MM.1S (cell line): ENCODE measurements around the gene BPIFA3.

ENCODE experiments used
- DNase-seq: peaks from one replicate; pipeline ENCODE4 v3.0.0-alpha.2; 2015
- H2AFZ ChIP-seq: fragments of 300-600 bp; sonication (generic); 2 replicates; pipeline ENCODE4 v1.6.0; 2016; ENCODE audit warnings: antibody characterized with exemption, low read length
- H3F3A ChIP-seq: fragments of 300-600 bp; sonication (generic); 2 replicates; pipeline ENCODE4 v1.6.1; 2016; ENCODE audit warnings: mild to moderate bottlenecking, antibody characterized with exemption, low read length, moderate library complexity, mixed read lengths; ENCODE audit not compliant: insufficient read depth
- H3K27ac ChIP-seq: fragments of 300-600 bp; sonication (generic); 2 replicates; pipeline ENCODE4 v1.5.1; 2016; ENCODE audit warnings: mild to moderate bottlenecking, low read length
- H3K27me3 ChIP-seq: fragments of 300-600 bp; sonication (generic); replicated peaks from 2 replicates; pipeline ENCODE4 v1.6.0; 2016; ENCODE audit warnings: low read length; ENCODE audit not compliant: insufficient read depth
- H3K36me3 ChIP-seq: fragments of 300-600 bp; sonication (generic); replicated peaks from 2 replicates; pipeline ENCODE4 v1.6.1; 2016; ENCODE audit warnings: mild to moderate bottlenecking, low read length, mixed read lengths; ENCODE audit not compliant: insufficient read depth
- H3K4me1 ChIP-seq: fragments of 300-600 bp; sonication (generic); 2 replicates; pipeline ENCODE4 v1.6.1; 2016; ENCODE audit warnings: low read length, mixed read lengths
- H3K4me2 ChIP-seq: fragments of 300-600 bp; sonication (generic); 2 replicates; pipeline ENCODE4 v1.6.0; 2016; ENCODE audit warnings: low read depth, low read length
- H3K4me3 ChIP-seq: fragments of 300-600 bp; sonication (generic); 2 replicates; pipeline ENCODE4 v1.5.1; 2016; ENCODE audit warnings: low read length, mixed read lengths
- H3K79me2 ChIP-seq: fragments of 300-600 bp; sonication (generic); 2 replicates; pipeline ENCODE4 v1.6.1; 2016; ENCODE audit warnings: mixed run types, low read length, mixed read lengths
- H3K9ac ChIP-seq: fragments of 300-600 bp; sonication (generic); 2 replicates; pipeline ENCODE4 v1.6.1; 2016; ENCODE audit warnings: low read length, mixed read lengths
- H3K9me2 ChIP-seq: fragments of 300-600 bp; sonication (generic); replicated peaks from 2 replicates; pipeline ENCODE4 v1.6.1; 2016; ENCODE audit warnings: mild to moderate bottlenecking, low read length, mixed read lengths; ENCODE audit not compliant: insufficient read depth
- H3K9me3 ChIP-seq: fragments of 300-600 bp; sonication (generic); replicated peaks from 2 replicates; pipeline ENCODE4 v1.6.1; 2016; ENCODE audit warnings: mild to moderate bottlenecking, low read length, mixed read lengths; ENCODE audit not compliant: insufficient read depth
- H4K20me1 ChIP-seq: fragments of 300-600 bp; sonication (generic); 2 replicates; pipeline ENCODE4 v1.6.1; 2016; ENCODE audit warnings: mild to moderate bottlenecking, low read length, moderate library complexity, mixed read lengths; ENCODE audit not compliant: insufficient read depth
- EZH2 ChIP-seq: fragments of 300-600 bp; sonication (generic); optimal IDR thresholded peaks from 2 replicates; pipeline ENCODE3; 2017; ENCODE audit warnings: low read depth, mild to moderate bottlenecking, antibody characterized with exemption, low read length, mixed read lengths
- EZH2phosphoT487 ChIP-seq: fragments of 300-600 bp; sonication (generic); IDR thresholded peaks from 2 replicates; pipeline ENCODE4 v1.6.1; 2018; ENCODE audit warnings: antibody characterized with exemption, low read length
- TF ChIP-seq, protein P1 (sequence below): fragments of 300-600 bp; sonication (generic); IDR thresholded peaks from 2 replicates; pipeline ENCODE4 v1.5.1; 2016; ENCODE audit warnings: antibody characterized with exemption, low read length, mixed read lengths

Gene BPIFA3

DNA sequence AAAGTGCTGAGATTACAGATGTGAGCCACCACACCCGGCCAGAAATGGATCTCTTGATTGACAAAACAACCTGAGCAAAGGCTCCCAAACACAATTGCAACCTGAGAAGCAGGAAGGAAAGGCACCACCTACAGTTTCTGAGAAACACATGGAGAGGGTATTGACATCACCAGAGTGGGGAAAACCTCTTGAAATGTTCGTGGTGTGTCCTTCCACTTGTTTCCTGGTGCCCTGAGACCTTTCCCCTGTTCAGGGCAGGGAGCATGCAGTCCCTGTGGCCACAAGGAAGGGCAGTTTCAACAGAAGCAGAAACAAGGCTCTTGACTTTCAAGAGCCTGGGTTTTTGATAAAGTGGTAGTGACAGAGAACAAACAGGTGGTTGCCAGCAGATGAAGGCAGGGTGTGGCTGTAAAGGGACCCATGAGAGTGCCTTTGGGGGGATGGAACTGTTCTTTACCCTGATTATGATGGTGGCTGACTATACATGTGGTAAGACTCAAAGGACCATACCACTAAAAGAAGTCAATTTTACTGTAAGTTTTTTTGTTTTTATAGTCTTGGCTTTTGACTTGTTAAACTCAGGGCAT, 15.4 kb downstream of the BPIFA3 start:
- no peaks in the 10 kb centered on the region for H3K9me2 ChIP-seq
- no peak overlapping the region for H3K4me2 ChIP-seq
- no peak for DNase-seq
- no peaks in the 10 kb centered on the region for H3K79me2 ChIP-seq
- no peak overlapping the region for H3K27ac ChIP-seq
- no peak overlapping the region for H2AFZ ChIP-seq
- no peak overlapping the region for H3K9ac ChIP-seq
- H3K4me3 ChIP-seq: no peak overlapping the region
- no peaks in the 10 kb centered on the region for H4K20me1 ChIP-seq
- H3F3A ChIP-seq: no peaks in the 10 kb centered on the region
- H3K27me3 ChIP-seq: peaks cover 28% of the 10 kb centered on the region
- TF ChIP-seq EZH2phosphoT487 (no peak), EZH2 (no peak)
- TF ChIP-seq, protein P1, sequence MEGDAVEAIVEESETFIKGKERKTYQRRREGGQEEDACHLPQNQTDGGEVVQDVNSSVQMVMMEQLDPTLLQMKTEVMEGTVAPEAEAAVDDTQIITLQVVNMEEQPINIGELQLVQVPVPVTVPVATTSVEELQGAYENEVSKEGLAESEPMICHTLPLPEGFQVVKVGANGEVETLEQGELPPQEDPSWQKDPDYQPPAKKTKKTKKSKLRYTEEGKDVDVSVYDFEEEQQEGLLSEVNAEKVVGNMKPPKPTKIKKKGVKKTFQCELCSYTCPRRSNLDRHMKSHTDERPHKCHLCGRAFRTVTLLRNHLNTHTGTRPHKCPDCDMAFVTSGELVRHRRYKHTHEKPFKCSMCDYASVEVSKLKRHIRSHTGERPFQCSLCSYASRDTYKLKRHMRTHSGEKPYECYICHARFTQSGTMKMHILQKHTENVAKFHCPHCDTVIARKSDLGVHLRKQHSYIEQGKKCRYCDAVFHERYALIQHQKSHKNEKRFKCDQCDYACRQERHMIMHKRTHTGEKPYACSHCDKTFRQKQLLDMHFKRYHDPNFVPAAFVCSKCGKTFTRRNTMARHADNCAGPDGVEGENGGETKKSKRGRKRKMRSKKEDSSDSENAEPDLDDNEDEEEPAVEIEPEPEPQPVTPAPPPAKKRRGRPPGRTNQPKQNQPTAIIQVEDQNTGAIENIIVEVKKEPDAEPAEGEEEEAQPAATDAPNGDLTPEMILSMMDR: no peak
- H3K36me3 ChIP-seq: no peaks in the 10 kb centered on the region
- H3K4me1 ChIP-seq: no peaks in the 10 kb centered on the region
- no peaks in the 10 kb centered on the region for H3K9me3 ChIP-seq

DNA sequence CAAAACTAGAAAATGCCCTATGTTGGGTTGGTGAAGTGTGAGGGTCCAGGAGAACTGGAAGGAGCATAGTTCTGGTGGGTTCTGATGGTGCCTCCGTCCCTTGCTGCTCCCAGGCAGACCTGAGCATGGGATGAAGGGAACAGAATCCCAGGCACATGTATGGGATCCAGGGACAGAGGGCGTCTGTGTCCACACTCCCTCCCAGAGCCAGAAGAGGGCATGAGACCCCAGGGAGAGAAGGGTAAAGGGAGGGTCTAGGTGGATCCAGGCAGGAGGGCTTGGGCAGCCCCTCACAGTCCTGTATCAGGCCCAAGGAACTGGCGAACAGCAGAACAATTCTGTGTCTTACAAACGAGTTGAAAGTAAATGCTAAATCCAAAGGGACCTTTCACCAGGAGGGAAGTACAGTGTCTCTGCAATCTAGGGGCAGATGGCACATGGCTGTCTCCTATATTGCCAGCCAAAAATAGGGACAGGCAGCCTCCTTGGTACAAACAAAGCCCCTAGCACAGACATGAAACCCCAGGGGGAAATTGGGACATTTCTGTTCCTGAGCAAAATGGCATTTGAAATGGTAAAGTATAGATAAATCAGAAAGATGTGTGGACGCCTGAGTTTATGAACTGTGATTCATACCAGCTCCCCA, 16.1 kb downstream of the BPIFA3 start:
- no peaks in the 10 kb centered on the region for H3K36me3 ChIP-seq
- H3K9ac ChIP-seq: no peak overlapping the region
- H3K4me1 ChIP-seq: no peaks in the 10 kb centered on the region
- H3K27ac ChIP-seq: no peak overlapping the region
- DNase-seq: no peak
- H3K9me2 ChIP-seq: no peaks in the 10 kb centered on the region
- H3K4me3 ChIP-seq: no peak overlapping the region
- H3K79me2 ChIP-seq: no peaks in the 10 kb centered on the region
- H3K27me3 ChIP-seq: peaks cover 26% of the 10 kb centered on the region
- TF ChIP-seq, protein P1: no peak
- no peak for TF ChIP-seq EZH2phosphoT487
- no peak for TF ChIP-seq EZH2
- H4K20me1 ChIP-seq: no peaks in the 10 kb centered on the region
- H3K4me2 ChIP-seq: no peak overlapping the region
- H3K9me3 ChIP-seq: no peaks in the 10 kb centered on the region
- no peak overlapping the region for H2AFZ ChIP-seq
- H3F3A ChIP-seq: no peaks in the 10 kb centered on the region

DNA sequence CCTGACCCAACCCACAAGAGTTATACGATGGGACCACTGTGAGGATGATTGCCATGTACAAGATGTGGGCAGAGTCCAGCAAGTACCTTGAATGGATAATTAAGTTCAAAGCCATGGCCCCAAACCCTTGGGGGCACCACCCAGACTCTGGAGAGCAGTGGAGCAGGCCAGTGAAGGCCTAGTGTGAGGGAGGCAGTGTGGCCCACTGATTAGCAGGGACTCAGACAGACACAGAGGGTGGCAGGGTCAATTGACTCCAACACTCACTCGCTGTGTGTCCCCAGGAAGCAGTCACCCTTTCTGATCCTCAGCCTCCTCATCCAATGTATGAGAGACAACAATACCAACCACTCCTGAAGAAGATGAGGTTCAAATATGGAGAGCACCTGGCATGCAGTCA, 16.9 kb downstream of the BPIFA3 start:
- Histone ChIP-seq H3K4me2 (no peak overlapping the region), H3K9ac (no peak overlapping the region)

More for the DNA sequence above, 16.9 kb downstream of the BPIFA3 start:
- H2AFZ ChIP-seq: no peak overlapping the region
- H3K27ac ChIP-seq: no peak overlapping the region
- no peaks in the 10 kb centered on the region for H3F3A ChIP-seq
- H3K9me2 ChIP-seq: no peaks in the 10 kb centered on the region
- no peaks in the 10 kb centered on the region for H3K9me3 ChIP-seq
- no peaks in the 10 kb centered on the region for H3K79me2 ChIP-seq
- no peaks in the 10 kb centered on the region for H4K20me1 ChIP-seq
- peaks cover 21% of the 10 kb centered on the region for H3K27me3 ChIP-seq
- no peak overlapping the region for H3K4me3 ChIP-seq
- no peaks in the 10 kb centered on the region for H3K36me3 ChIP-seq
- TF ChIP-seq EZH2phosphoT487: no peak
- TF ChIP-seq EZH2: no peak
- TF ChIP-seq, protein P1: no peak
- no peak for DNase-seq
- no peaks in the 10 kb centered on the region for H3K4me1 ChIP-seq
